HepG2 (cell line): Measurements from ENCODE around the gene ZER1. TPM values are rescaled to one million over a fixed set of nuclear protein-coding genes. Genes with fewer than 3 reads are reported as not detected.

Source experiments
- BRCA1 ChIP-seq: sonication (generic); formaldehyde crosslinking; IDR thresholded peaks from 2 replicates; pipeline ENCODE4 v1.4.0; 2020; ENCODE audit warnings: missing genetic modification reagents
- IRF2 ChIP-seq: IDR thresholded peaks from 2 replicates; pipeline ENCODE4 v1.6.1; 2018; ENCODE audit warnings: missing genetic modification reagents, missing compliant biosample characterization
- KDM5A ChIP-seq: fragments of 200-600 bp; sonication (generic); IDR thresholded peaks from 2 replicates; pipeline ENCODE4 v1.7.0; 2018; ENCODE audit warnings: antibody characterized with exemption, mild to moderate bottlenecking, low read length, borderline replicate concordance
- PHF5A ChIP-seq: IDR thresholded peaks from one replicate; pipeline ENCODE4 v1.6.1; 2018; ENCODE audit warnings: low read depth, missing genetic modification reagents; ENCODE audit not compliant: unreplicated experiment
- POGZ ChIP-seq: sonication (generic); formaldehyde crosslinking; IDR thresholded peaks from 2 replicates; pipeline ENCODE4 v1.4.0; 2020; ENCODE audit warnings: mild to moderate bottlenecking, missing genetic modification reagents
- SMYD3 ChIP-seq: sonication (generic); formaldehyde crosslinking; IDR thresholded peaks from 2 replicates; pipeline ENCODE4 v1.8.1; 2023; ENCODE audit warnings: mild to moderate bottlenecking, missing genetic modification reagents
- STAG1 ChIP-seq: sonication (generic); formaldehyde crosslinking; IDR thresholded peaks from 2 replicates; pipeline ENCODE4 v1.4.0; 2020; ENCODE audit warnings: missing genetic modification reagents
- ZNF256 ChIP-seq: sonication (generic); formaldehyde crosslinking; conservative IDR thresholded peaks from 2 replicates; pipeline ENCODE4 v1.4.0; 2020; ENCODE audit warnings: missing genetic modification reagents
- ZNF274 ChIP-seq: sonication (generic); formaldehyde crosslinking; IDR thresholded peaks from 2 replicates; pipeline ENCODE4 v1.5.1; 2020; ENCODE audit warnings: mild to moderate bottlenecking, missing genetic modification reagents
- ZNF501 ChIP-seq: sonication (generic); formaldehyde crosslinking; IDR thresholded peaks from 2 replicates; pipeline ENCODE4 v1.5.1; 2020; ENCODE audit warnings: mild to moderate bottlenecking, moderate library complexity, missing genetic modification reagents
- ZNF777 ChIP-seq: sonication (generic); formaldehyde crosslinking; IDR thresholded peaks from 2 replicates; pipeline ENCODE4 v1.4.0; 2020; ENCODE audit warnings: missing genetic modification reagents
- ZSCAN31 ChIP-seq: sonication (generic); formaldehyde crosslinking; IDR thresholded peaks from 2 replicates; pipeline ENCODE4 v1.5.0; 2020; ENCODE audit warnings: low read depth, mild to moderate bottlenecking, missing genetic modification reagents
- polyA plus RNA-seq, 8 experiments: library from polyadenylated mRNA; depleted of rRNA in 3 of 8; stranded (reverse) in 7 of 8; unstranded in 1 of 8; fragments of >200 nt; fragmentation: Illumina TruSeq in 4 of 8; extraction: Trizol in 4 of 8; gene quantifications; 2 replicates each; pipeline versions ENCODE4 v1.2.1 to v1.2.3, GENCODE V29; 2011 to 2016; ENCODE audit warnings: low read depth in 4 of 8, missing spikeins in 1 of 8, mixed read lengths in 1 of 8; ENCODE audit not compliant: insufficient read depth in 1 of 8
- total RNA-seq, 5 experiments: library from RNA; depleted of rRNA; stranded (reverse); fragments of >200 nt; fragmentation: Illumina TruSeq; extraction: Trizol; gene quantifications; 2 replicates each; pipeline ENCODE4 v1.2.3, GENCODE V29; 2016; ENCODE audit warnings: low read depth in 1 of 5
- TF ChIP-seq, protein P1 (sequence below): sonication (generic); formaldehyde crosslinking; IDR thresholded peaks from 2 replicates; pipeline ENCODE4 v1.5.0; 2020; ENCODE audit warnings: mild to moderate bottlenecking, missing genetic modification reagents, moderate library complexity
- TF ChIP-seq, protein P2 (sequence below): sonication (generic); formaldehyde crosslinking; IDR thresholded peaks from 2 replicates; pipeline ENCODE4 v1.4.0; 2020; ENCODE audit warnings: missing genetic modification reagents
- TF ChIP-seq, protein P3 (sequence below): sonication (generic); formaldehyde crosslinking; IDR thresholded peaks from 2 replicates; pipeline ENCODE4 v1.4.0; 2020; ENCODE audit warnings: missing genetic modification reagents
- TF ChIP-seq, protein P4 (sequence below), 2 experiments: fragments of 450-650 bp in 1 of 2; sonication (generic) in 1 of 2; formaldehyde crosslinking; IDR thresholded peaks; 2 replicates each; pipeline versions ENCODE4 v1.5.0 to v1.8.0; 2020 to 2022; ENCODE audit warnings: mild to moderate bottlenecking in 1 of 2, missing genetic modification reagents in 1 of 2
- TF ChIP-seq, protein P5 (sequence below): sonication (generic); formaldehyde crosslinking; IDR thresholded peaks from 2 replicates; pipeline ENCODE4 v1.4.0; 2020; ENCODE audit warnings: low read depth, mild to moderate bottlenecking, missing genetic modification reagents
- TF ChIP-seq, protein P6 (sequence below): sonication (generic); formaldehyde crosslinking; IDR thresholded peaks from 2 replicates; pipeline ENCODE4 v1.4.0; 2020; ENCODE audit warnings: mild to moderate bottlenecking, low read depth, missing genetic modification reagents

Gene ZER1
- total and polyA plus RNA-seq, 2 of the 13 experiments (the other 11 are each of a cell fraction or from before 2014, with no cell fraction given), result 7.7 to 40.0 TPM

DNA sequence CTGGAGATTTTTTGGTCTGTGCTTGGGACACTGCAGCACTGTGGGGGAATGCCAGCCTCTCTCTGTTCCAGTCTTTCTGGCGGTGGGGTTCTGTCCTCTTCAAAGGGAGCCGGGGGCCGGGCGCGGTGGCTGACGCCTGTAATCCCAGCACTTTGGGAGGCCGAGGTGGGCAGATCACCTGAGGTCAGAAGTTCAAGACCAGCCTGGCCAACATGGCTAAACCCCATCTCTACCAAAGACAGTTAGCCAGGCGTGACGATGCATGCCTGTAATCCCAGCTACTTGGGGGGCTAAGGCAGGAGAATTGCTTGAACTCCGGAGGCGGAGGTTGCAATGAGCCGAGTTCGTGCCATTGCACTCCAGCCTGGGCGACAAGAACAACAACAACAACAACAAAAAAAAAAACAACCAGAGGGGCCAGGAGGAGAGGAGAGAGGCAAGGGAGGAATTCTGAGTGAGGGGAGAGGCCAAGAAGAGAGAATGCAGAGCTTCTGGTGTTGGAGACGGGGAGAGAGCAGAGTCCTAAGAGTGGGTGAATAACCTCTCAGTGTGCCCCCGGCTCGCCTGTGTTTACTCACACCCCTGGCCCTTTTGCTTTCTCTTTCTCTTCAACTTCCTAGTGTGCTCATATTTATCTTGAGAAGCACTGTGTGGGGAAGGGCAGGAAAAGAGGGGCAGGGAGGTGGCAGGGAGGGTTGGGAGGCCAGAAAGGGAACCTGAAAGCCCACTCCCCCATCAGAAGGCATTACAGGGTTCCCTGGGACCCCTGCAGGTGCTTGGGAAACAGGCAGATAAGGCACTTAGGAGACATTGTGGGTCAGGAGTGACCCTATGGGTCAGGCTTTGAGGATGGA lies 85.9 kb downstream of the ZER1 start (continued):
- TF ChIP-seq SMYD3 (CRISPR knock-in tag), result no peak
- no peak for TF ChIP-seq PHF5A
- TF ChIP-seq ZNF256 (CRISPR knock-in tag), result no peak
- TF ChIP-seq, protein P1, sequence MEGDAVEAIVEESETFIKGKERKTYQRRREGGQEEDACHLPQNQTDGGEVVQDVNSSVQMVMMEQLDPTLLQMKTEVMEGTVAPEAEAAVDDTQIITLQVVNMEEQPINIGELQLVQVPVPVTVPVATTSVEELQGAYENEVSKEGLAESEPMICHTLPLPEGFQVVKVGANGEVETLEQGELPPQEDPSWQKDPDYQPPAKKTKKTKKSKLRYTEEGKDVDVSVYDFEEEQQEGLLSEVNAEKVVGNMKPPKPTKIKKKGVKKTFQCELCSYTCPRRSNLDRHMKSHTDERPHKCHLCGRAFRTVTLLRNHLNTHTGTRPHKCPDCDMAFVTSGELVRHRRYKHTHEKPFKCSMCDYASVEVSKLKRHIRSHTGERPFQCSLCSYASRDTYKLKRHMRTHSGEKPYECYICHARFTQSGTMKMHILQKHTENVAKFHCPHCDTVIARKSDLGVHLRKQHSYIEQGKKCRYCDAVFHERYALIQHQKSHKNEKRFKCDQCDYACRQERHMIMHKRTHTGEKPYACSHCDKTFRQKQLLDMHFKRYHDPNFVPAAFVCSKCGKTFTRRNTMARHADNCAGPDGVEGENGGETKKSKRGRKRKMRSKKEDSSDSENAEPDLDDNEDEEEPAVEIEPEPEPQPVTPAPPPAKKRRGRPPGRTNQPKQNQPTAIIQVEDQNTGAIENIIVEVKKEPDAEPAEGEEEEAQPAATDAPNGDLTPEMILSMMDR (CRISPR knock-in tag), result 0 out of 2 replicates have a peak, but pooled peaks have one; percentile 8
- 0 out of 2 replicates have a peak, but pooled peaks have one; percentile 54 for TF ChIP-seq IRF2
- TF ChIP-seq STAG1, result no peak
- no peak for TF ChIP-seq BRCA1 (CRISPR knock-in tag)
- TF ChIP-seq, protein P2, sequence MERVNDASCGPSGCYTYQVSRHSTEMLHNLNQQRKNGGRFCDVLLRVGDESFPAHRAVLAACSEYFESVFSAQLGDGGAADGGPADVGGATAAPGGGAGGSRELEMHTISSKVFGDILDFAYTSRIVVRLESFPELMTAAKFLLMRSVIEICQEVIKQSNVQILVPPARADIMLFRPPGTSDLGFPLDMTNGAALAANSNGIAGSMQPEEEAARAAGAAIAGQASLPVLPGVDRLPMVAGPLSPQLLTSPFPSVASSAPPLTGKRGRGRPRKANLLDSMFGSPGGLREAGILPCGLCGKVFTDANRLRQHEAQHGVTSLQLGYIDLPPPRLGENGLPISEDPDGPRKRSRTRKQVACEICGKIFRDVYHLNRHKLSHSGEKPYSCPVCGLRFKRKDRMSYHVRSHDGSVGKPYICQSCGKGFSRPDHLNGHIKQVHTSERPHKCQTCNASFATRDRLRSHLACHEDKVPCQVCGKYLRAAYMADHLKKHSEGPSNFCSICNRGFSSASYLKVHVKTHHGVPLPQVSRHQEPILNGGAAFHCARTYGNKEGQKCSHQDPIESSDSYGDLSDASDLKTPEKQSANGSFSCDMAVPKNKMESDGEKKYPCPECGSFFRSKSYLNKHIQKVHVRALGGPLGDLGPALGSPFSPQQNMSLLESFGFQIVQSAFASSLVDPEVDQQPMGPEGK (CRISPR knock-in tag), result peak; percentile 51; the same call in 1 of the 2 replicates
- TF ChIP-seq, protein P3, sequence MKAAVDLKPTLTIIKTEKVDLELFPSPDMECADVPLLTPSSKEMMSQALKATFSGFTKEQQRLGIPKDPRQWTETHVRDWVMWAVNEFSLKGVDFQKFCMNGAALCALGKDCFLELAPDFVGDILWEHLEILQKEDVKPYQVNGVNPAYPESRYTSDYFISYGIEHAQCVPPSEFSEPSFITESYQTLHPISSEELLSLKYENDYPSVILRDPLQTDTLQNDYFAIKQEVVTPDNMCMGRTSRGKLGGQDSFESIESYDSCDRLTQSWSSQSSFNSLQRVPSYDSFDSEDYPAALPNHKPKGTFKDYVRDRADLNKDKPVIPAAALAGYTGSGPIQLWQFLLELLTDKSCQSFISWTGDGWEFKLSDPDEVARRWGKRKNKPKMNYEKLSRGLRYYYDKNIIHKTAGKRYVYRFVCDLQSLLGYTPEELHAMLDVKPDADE (CRISPR knock-in tag), result no peak
- no peak for TF ChIP-seq ZNF274 (CRISPR knock-in tag)
- TF ChIP-seq, protein P4, sequence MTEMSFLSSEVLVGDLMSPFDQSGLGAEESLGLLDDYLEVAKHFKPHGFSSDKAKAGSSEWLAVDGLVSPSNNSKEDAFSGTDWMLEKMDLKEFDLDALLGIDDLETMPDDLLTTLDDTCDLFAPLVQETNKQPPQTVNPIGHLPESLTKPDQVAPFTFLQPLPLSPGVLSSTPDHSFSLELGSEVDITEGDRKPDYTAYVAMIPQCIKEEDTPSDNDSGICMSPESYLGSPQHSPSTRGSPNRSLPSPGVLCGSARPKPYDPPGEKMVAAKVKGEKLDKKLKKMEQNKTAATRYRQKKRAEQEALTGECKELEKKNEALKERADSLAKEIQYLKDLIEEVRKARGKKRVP (CRISPR knock-in tag; IDR thresholded peaks at IDR 0.05), result no peak
- TF ChIP-seq KDM5A, result no peak
- TF ChIP-seq, protein P5, sequence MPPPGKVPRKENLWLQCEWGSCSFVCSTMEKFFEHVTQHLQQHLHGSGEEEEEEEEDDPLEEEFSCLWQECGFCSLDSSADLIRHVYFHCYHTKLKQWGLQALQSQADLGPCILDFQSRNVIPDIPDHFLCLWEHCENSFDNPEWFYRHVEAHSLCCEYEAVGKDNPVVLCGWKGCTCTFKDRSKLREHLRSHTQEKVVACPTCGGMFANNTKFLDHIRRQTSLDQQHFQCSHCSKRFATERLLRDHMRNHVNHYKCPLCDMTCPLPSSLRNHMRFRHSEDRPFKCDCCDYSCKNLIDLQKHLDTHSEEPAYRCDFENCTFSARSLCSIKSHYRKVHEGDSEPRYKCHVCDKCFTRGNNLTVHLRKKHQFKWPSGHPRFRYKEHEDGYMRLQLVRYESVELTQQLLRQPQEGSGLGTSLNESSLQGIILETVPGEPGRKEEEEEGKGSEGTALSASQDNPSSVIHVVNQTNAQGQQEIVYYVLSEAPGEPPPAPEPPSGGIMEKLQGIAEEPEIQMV (CRISPR knock-in tag), result no peak
- TF ChIP-seq ZSCAN31 (CRISPR knock-in tag), result 0 out of 2 replicates have a peak, but pooled peaks have one; percentile 14
- TF ChIP-seq ZNF777 (CRISPR knock-in tag), result no peak
- TF ChIP-seq, protein P6, sequence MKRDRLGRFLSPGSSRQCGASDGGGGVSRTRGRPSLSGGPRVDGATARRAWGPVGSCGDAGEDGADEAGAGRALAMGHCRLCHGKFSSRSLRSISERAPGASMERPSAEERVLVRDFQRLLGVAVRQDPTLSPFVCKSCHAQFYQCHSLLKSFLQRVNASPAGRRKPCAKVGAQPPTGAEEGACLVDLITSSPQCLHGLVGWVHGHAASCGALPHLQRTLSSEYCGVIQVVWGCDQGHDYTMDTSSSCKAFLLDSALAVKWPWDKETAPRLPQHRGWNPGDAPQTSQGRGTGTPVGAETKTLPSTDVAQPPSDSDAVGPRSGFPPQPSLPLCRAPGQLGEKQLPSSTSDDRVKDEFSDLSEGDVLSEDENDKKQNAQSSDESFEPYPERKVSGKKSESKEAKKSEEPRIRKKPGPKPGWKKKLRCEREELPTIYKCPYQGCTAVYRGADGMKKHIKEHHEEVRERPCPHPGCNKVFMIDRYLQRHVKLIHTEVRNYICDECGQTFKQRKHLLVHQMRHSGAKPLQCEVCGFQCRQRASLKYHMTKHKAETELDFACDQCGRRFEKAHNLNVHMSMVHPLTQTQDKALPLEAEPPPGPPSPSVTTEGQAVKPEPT (CRISPR knock-in tag), result no peak
- TF ChIP-seq ZNF501 (CRISPR knock-in tag), result no peak
- TF ChIP-seq POGZ (CRISPR knock-in tag), result no peak
